SH-SY5Y (cell line): ENCODE results near the gene OR10A5.

Experiments used
- GATA2 ChIP-seq: IDR thresholded peaks from 2 replicates; pipeline ENCODE4 v1.6.1; 2011; ENCODE audit warnings: mild to moderate bottlenecking, low read depth, low read length
- GATA3 ChIP-seq: IDR thresholded peaks from 2 replicates; pipeline ENCODE4 v1.6.1; 2011; ENCODE audit warnings: low read depth, mild to moderate bottlenecking, low read length, moderate library complexity

The OR10A5 gene

DNA sequence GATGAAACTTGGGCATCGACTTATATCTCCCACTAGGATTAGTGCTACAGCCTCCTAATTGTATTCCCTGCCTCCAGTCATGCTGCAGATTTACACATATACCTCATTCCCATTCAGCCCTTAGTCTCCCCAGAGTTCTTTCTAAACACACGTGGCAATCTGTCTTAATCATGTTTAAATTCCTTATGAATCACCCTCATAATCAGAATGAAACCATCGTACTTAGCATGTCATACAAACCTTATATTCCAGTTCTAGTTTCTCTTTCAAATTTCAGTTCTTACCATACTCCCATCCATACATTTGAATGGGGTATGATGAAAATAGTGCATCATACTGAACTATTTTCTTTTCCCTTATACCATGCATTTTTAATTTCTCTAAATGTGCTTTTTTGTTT lies 11.4 kb downstream of the OR10A5 start:
- TF ChIP-seq GATA3 (no peak), GATA2 (no peak)

DNA sequence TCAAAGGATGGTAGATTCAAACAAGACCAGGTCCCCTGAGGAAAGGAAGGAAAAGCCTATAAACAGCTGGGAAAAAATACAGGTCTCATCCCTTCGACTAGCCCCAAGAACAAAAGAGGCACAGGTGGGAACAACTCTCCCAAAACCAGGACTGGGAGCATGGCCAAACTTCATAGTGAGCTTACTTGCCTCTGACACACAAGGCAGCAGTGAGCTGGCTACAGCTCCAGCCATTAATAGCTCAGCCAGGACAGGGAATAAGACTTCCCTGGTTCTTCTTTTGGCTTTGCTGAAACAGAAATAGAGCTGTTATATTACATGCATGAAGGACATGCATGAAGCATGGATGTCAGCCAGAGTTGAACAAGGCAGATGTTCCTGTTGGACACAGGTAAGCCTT lies 17.5 kb downstream of the OR10A5 start, which contains the start of gene OR10A2:
TSS of gene OR10A2 (plus strand) at position 97 of the 400 bp plus-strand sequence. CDS start 6,698 bp downstream, outside the sequence.
- TF ChIP-seq GATA3 (no peak), GATA2 (no peak)

DNA sequence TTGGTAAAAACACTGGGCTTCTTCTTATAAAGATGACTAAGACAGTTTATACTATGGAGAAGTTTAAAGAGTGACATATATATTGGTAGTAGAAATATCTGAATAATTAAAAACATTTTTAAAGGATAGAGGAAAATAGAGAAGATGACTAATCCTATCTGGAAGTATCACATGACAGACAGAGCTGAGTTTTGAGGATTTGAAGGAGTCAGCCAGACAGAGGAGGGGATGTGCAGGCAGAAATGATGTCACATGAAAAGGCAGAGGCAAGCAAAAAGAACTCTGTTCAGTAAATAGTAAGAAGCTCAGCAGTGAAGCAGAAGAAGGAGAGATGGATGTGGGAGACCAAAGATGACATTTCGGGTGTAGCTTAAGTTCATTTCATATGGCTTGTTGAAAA lies 19.0 kb downstream of the OR10A5 start:
- TF ChIP-seq GATA2 (no peak), GATA3 (no peak)

DNA sequence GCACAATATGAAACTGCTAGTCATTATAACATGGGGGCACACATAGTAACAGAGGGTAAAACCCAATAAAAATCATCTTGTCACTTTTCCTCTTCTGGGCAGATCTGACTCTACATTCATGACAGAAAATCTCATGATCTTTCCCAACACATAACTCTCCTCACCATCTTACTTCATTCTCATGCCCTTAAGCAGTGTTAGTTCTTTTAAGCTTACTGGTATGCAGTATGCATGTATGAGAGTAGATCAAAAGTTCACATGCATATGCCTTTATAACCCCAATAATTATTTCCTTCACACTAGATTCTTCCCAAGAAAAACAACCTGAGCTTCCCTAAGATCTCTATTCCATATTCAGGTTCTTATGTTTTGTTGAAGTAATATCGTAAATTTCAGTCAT lies 25.8 kb downstream of the OR10A5 start:
- TF ChIP-seq GATA2, result no peak
- no peak for TF ChIP-seq GATA3

DNA sequence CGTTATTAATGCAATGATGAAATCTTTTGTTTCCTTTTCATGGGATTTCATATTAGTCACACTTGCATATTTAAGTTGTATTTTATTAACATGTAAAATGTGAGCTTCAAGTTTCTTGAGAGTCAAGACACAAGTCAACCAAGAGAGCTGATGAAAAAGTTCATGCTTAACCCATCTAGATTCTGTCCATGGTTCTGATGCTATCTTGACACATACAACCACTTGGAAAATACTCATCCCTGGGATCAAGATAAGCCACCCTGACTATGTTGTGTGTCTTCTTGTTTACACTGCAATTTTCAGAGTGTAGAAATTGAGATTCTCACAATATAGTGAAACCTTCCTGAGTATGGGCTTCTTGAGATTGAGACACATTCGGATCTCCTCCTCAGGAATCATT lies 30.3 kb downstream of the OR10A5 start:
- TF ChIP-seq GATA2 (no peak), GATA3 (no peak)

DNA sequence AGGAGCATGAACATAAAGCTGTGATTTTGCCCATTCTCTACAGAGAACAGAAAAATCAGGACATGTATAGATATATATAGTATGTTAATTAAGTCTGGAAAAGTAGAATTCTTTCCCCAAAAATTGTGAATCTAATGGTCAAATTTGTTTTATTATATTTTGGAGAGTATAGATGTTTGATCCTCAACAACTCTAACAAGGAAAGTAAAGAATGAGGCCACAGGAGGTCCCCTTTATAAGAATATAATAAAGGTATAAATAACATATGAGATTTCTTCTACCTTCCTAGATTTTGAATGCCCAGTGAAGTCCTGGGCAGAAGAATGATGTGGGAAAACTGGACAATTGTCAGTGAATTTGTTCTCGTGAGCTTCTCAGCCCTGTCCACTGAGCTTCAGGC lies 30.8 kb downstream of the OR10A5 start, which contains the start of gene OR10A4:
TSS of gene OR10A4 (plus strand) at position 301 of the 400 bp plus-strand sequence. CDS start at position 324, 23 bp downstream.
- TF ChIP-seq GATA3, result no peak
- no peak for TF ChIP-seq GATA2

DNA sequence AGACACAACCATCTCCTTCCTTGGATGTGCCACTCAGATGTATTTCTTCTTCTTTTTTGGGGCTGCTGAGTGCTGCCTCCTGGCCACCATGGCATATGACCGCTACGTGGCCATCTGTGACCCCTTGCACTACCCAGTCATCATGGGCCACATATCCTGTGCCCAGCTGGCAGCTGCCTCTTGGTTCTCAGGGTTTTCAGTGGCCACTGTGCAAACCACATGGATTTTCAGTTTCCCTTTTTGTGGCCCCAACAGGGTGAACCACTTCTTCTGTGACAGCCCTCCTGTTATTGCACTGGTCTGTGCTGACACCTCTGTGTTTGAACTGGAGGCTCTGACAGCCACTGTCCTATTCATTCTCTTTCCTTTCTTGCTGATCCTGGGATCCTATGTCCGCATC lies 31.4 kb downstream of the OR10A5 start:
- TF ChIP-seq GATA3 (no peak), GATA2 (no peak)

DNA sequence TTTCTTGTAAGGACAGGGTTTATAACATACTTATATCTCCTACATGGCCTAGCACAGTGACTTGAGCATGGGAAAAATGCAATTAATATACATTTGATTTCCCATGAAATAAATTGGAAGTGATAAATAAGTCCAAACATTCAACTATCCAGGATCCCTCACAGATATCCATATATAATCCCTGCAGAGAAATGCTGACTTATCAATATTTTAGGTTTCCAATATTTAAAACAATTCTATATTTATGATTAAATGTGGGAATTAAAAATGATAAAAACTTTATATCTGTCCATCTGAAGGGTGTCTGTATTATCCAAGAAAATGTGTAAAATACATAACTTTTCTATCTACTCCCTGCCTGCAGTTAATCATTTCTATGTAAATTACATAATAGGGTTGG lies 37.3 kb downstream of the OR10A5 start:
- TF ChIP-seq GATA2 (no peak), GATA3 (no peak)

DNA sequence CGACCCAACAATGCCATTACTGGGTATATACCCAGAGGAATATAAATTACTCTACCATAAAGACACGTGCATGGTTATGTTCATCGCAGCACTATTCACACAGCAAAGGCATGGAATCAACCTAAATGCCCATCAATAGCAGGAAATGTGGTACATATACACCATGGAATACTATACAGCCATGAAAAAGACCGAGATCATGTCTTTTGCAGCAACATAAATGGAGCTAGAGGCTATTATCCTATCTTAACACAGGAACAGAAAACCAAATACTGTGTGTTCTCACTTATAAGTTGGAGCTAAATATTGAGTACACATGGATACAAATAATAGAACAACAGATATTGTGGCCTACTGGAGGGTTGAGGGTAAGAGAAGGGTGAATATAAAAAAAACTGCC lies 43.3 kb downstream of the OR10A5 start:
- TF ChIP-seq GATA2, result no peak
- TF ChIP-seq GATA3, result no peak

DNA sequence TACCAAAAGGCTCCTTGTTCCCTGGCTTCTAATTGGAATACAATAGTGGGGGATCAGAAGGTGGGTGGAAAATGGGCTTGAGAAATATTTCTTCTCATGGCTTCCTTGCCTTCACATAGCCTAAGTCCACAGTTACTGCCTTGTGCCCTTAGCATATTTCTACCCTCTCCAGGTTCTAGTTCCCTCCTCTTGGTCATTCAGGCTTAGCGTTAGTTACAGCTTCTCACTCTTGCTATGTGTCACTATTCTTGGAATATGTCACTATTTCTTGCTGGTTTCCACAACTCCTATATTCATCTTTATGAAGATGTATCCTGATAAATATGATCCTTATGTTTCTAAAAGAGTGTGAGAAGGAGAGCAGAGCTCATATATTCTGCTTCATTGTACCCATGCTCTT lies 44.4 kb downstream of the OR10A5 start:
- TF ChIP-seq GATA2, result no peak
- no peak for TF ChIP-seq GATA3

DNA sequence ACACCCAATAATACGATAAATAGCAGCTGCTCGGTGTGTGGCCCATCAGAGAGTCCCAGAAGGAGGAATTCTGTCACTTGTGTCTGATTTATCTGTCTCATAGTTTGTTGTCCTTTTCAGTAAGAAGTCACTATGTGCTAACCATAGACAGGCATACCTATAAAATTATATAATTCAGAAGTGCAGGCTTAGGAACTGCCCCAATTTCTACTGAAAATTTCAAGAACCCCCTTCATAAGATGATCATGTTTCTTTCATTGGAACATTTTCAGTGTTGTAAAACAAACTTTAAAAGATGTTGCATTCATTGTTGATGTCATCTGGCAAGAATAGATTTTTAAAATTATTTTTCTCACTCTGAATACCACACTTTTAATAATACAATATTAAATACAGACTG lies 46.9 kb downstream of the OR10A5 start, which contains the start of gene OR2D2:
TSS of gene OR2D2 (minus strand) at position 101 of the 400 bp plus-strand sequence. CDS start at position 101, 0 bp downstream.
- TF ChIP-seq GATA2 (no peak), GATA3 (no peak)

DNA sequence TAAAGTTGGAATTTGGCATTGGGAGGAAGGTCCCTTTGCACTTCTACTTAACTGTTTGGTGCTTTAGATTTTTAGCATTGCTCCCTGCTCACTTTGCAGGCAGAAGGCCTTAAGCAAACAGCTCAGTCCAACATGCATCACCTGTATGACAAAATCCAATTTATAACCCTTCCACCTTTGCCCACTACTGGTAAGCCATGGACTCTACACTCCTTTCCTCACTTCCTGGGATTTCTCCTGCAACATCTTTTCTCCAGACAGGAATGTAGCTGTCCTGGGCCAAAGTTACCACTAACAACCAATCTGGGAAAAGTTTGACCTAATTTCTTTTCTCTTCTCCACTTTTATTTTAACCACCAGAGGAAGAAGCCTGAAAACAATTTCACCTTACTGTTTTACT lies 48.6 kb downstream of the OR10A5 start:
- TF ChIP-seq GATA3 (no peak), GATA2 (no peak)

DNA sequence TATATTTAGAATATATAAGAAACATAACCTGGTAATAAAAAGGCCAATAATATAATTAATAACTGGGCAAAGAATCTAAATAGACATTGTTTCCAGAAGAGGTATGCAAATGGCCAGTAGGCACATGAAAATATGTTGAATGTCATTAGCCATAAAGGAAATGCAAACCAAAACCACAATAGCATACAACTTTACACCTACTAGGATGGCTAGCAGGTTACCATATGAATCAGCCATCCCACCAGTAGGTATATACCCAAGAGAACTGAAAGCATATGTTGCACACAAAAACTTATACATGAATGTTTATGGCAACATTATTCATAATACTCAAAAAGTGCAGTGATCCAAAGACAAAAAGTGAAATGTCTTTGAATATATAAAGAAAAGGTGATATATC lies 49.5 kb downstream of the OR10A5 start:
- TF ChIP-seq GATA2 (no peak), GATA3 (no peak)
